Sigmoid colon (tissue), 7 donors: ENCODE data around the gene TRIO. TPM values are rescaled to one million over a fixed set of nuclear protein-coding genes. Genes with fewer than 3 reads are reported as not detected.

Experiments used
- DNase-seq: peaks from one replicate; pipeline ENCODE4 v3.0.0-alpha.2; 2019
- H3K27ac ChIP-seq, 4 donors: fragments of 200-600 bp; sonication (generic); one replicate each; pipeline ENCODE4 v1.5.1; 2016 to 2019; ENCODE audit warnings: mild to moderate bottlenecking in 1 of 4
- H3K27me3 ChIP-seq, 3 donors: fragments of 200-600 bp; sonication (generic); one replicate each; pipeline ENCODE4 v1.5.1; 2019; ENCODE audit warnings: mild to moderate bottlenecking in 1 of 3
- H3K36me3 ChIP-seq, 4 donors: fragments of 200-600 bp; sonication (generic); one replicate each; pipeline ENCODE4 v1.5.1; 2016 to 2019
- H3K4me1 ChIP-seq, 4 donors: fragments of 200-600 bp; sonication (generic); one replicate each; pipeline ENCODE4 v1.5.1; 2017 to 2019
- H3K4me3 ChIP-seq, 4 donors: fragments of 200-600 bp; sonication (generic); one replicate each; pipeline ENCODE4 v1.5.1; 2017 to 2019; ENCODE audit warnings: mild to moderate bottlenecking in 2 of 4, moderate library complexity in 1 of 4
- H3K9me3 ChIP-seq, 4 donors: fragments of 200-600 bp in 3 of 4; sonication (generic) in 3 of 4; one replicate each; pipeline versions ENCODE4 v1.5.1 to v1.6.1; 2013 to 2019
- CTCF ChIP-seq, 4 experiments: fragments of 450-650 bp in 3 of 4; fragments of 200-600 bp in 1 of 4; IDR thresholded peaks; one replicate each; pipeline ENCODE4 v1.5.1; 2016 to 2019; ENCODE audit warnings: antibody characterized with exemption in 4 of 4, mild to moderate bottlenecking in 3 of 4, moderate library complexity in 2 of 4
- EP300 ChIP-seq, 4 donors: sonication (generic); formaldehyde crosslinking; IDR thresholded peaks; one replicate each; pipeline ENCODE4 v1.6.1; 2017; ENCODE audit warnings: antibody characterized with exemption in 4 of 4
- POLR2A ChIP-seq, 2 donors: fragments of 450-650 bp; IDR thresholded peaks; one replicate each; pipeline ENCODE4 v1.6.1; 2016; ENCODE audit warnings: antibody characterized with exemption in 2 of 2, mild to moderate bottlenecking in 2 of 2, moderate library complexity in 2 of 2
- POLR2AphosphoS5 ChIP-seq, 4 donors: sonication (generic); formaldehyde crosslinking; IDR thresholded peaks; one replicate each; pipeline ENCODE4 v1.6.1; 2017; ENCODE audit warnings: antibody characterized with exemption in 4 of 4
- WGBS, 2 donors: extraction: QIAGEN DNeasy Blood & Tissue Kit; methylation state at CpG; one replicate each; pipeline ENCODE4 v1.1.7; 2013; 5-methylcytosine and 5-hydroxymethylcytosine counted together
- intact Hi-C: fragments of 100-400 bp; cut with DNase I; formaldehyde crosslinking; loops from one replicate; pipeline ENCODE4 v1.15.1; 2023
- polyA plus RNA-seq, 3 donors: library from polyadenylated mRNA; stranded (reverse); fragments of 200-250 nt; gene quantifications; one replicate each; pipeline ENCODE4 v1.2.3, GENCODE V29; 2013
- total RNA-seq, 4 donors: library from RNA; depleted of rRNA; stranded (reverse); fragments of >200 nt; gene quantifications; one replicate each; pipeline ENCODE4 v1.1.0, GENCODE V29; 2016
- donor health status: healthy with polysubstance abuse.
- donor health status: Bipolar disorder and iron deficiency.
- donor health status: healthy.

Gene TRIO
- total and polyA plus RNA-seq, 7 donors, result 34.8 to 300 (median 119) TPM

GRCh38 chr5:14220642-14221041, 77.5 kb downstream of the TRIO start:
- Histone ChIP-seq H3K27me3 (no peaks in the 10 kb centered on the region), H3K27ac (peak overlapping the region; percentile 20 to 85 (median 58)), H3K9me3 (no peaks in the 10 kb centered on the region), H3K4me1 (peaks cover 0 to 72% (median 62%) of the 10 kb centered on the region in 4 donors), H3K36me3 (no peaks in the 10 kb centered on the region), H3K4me3 (no peak overlapping the region)
- DNase-seq, result no peak
- TF ChIP-seq CTCF (IDR thresholded peaks at IDR 0.05), result no peak
- no peak for TF ChIP-seq EP300 (IDR thresholded peaks at IDR 0.05)
- no peak for TF ChIP-seq POLR2A (IDR thresholded peaks at IDR 0.05)
- no peak for TF ChIP-seq POLR2AphosphoS5 (IDR thresholded peaks at IDR 0.05)
- 95% methylated on average over 1 of the region's 1 CpG for WGBS, 2 donors
- intact Hi-C loops, result loop anchor here (5.0 kb wide), 1 partner anchor 37 kb away; no protein-coding TSS in a partner anchor

- DNase-seq, result no peak
- Histone ChIP-seq H3K9me3 (no peaks in the 10 kb centered on the region), H3K4me1 (peaks cover 0 to 71% (median 57%) of the 10 kb centered on the region in 4 donors), H3K4me3 (no peak overlapping the region), H3K27me3 (no peaks in the 10 kb centered on the region), H3K27ac (peak overlapping the region in 1 of 4 donors; percentile 85), H3K36me3 (no peaks in the 10 kb centered on the region)
- intact Hi-C loops, result loop anchor here (5.0 kb wide), 1 partner anchor 36 kb away; no protein-coding TSS in a partner anchor
- WGBS, 2 donors, result 67 to 78% methylated on average over 6 of the region's 6 CpGs
- no peak for TF ChIP-seq CTCF (IDR thresholded peaks at IDR 0.05)
- no peak for TF ChIP-seq POLR2AphosphoS5 (IDR thresholded peaks at IDR 0.05)
- TF ChIP-seq POLR2A (IDR thresholded peaks at IDR 0.05), result no peak
- TF ChIP-seq EP300 (IDR thresholded peaks at IDR 0.05), result no peak
These were observed 78.6 kb downstream of the TRIO start for GRCh38 chr5:14221732-14222131.

GRCh38 chr5:14222206-14222605, 79.1 kb downstream of the TRIO start:
- Histone ChIP-seq H3K36me3 (no peaks in the 10 kb centered on the region), H3K9me3 (no peaks in the 10 kb centered on the region), H3K4me3 (no peak overlapping the region), H3K27me3 (no peaks in the 10 kb centered on the region), H3K27ac (no peak overlapping the region), H3K4me1 (peaks cover 0 to 67% (median 54%) of the 10 kb centered on the region in 4 donors)
- 41 to 80% methylated on average over 3 of the region's 3 CpGs for WGBS, 2 donors
- TF ChIP-seq POLR2AphosphoS5 (IDR thresholded peaks at IDR 0.05), result no peak
- TF ChIP-seq EP300 (IDR thresholded peaks at IDR 0.05), result no peak
- TF ChIP-seq POLR2A (IDR thresholded peaks at IDR 0.05), result no peak
- TF ChIP-seq CTCF (IDR thresholded peaks at IDR 0.05), result no peak
- DNase-seq, result no peak
- intact Hi-C loops, result loop anchor here (5.0 kb wide), 1 partner anchor 35 kb away; no protein-coding TSS in a partner anchor

GRCh38 chr5:14223372-14223771, 80.2 kb downstream of the TRIO start:
- TF ChIP-seq CTCF (IDR thresholded peaks at IDR 0.05), result no peak

More at GRCh38 chr5:14223372-14223771, 80.2 kb downstream of the TRIO start:
- Histone ChIP-seq H3K27me3 (no peaks in the 10 kb centered on the region), H3K9me3 (no peaks in the 10 kb centered on the region), H3K27ac (no peak overlapping the region), H3K4me1 (peaks cover 0 to 66% (median 48%) of the 10 kb centered on the region in 4 donors), H3K4me3 (no peak overlapping the region), H3K36me3 (no peaks in the 10 kb centered on the region)
- no peak for DNase-seq
- intact Hi-C loops, result loop anchor here (5.0 kb wide), 1 partner anchor 34 kb away; no protein-coding TSS in a partner anchor
- WGBS, 2 donors, result 75 to 89% methylated on average over 6 of the region's 6 CpGs
